ENCODE data around the gene CCNB2. TPM values are rescaled to one million over a fixed set of nuclear protein-coding genes. Genes with fewer than 3 reads are reported as not detected.

Gene CCNB2
- total RNA-seq, 1 experiment from 2014 or later, result 99.2 TPM

DNA sequence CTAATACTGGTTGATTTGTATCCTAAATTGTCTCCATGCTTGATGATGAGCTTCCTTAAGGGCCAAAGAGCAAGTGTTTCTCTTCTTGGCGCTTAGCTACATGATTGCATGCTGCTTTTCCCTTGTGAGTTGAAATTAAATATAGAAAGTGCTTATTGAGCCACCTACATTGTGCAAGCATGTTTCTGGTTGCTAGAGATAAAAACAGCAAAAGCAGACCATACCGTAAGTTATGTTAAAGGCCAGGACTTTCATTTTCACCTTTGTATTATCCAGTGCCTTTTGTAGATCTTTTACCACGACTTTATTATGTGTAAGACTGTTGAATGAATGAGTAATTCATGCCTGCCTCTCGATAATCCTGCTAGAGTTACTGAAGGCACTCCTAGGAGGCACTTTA lies 41.9 kb upstream of the CCNB2 start:
- H3K79me2 ChIP-seq (ENCODE audit: low read depth), result no peaks in the 10 kb centered on the region
- no peaks in the 10 kb centered on the region; the same call in 1 of the 2 replicates for H3F3A ChIP-seq (ENCODE audit: insufficient read depth, low read depth)
- ChIA-PET CTCF (no interaction called here), POLR2A (ENCODE audit: unreplicated experiment) (no interaction called here)
- intact Hi-C loops (cut with micrococcal nuclease; ENCODE audit: unreplicated experiment), result no loop called here
- no peak for DNase-seq
- H3K9me2 ChIP-seq (ENCODE audit: insufficient read depth), result no peaks in the 10 kb centered on the region
- no peak overlapping the region for H3K4me2 ChIP-seq
- no peaks in the 10 kb centered on the region for H3K9me3 ChIP-seq (ENCODE audit: insufficient read depth, low read depth)
- no peak overlapping the region for H2AFZ ChIP-seq
- BruUV-seq (replicated peaks), result no TSS peak
- no peak overlapping the region for H3K4me3 ChIP-seq
- no peaks in the 10 kb centered on the region for H3K27me3 ChIP-seq (ENCODE audit: insufficient read depth, low read depth)
- no peaks in the 10 kb centered on the region for H4K20me1 ChIP-seq (ENCODE audit: insufficient read depth)
- H3K36me3 ChIP-seq (ENCODE audit: low read depth), result peaks cover 8% of the 10 kb centered on the region; the same call in 1 of the 2 replicates
- TF ChIP-seq, protein P1, sequence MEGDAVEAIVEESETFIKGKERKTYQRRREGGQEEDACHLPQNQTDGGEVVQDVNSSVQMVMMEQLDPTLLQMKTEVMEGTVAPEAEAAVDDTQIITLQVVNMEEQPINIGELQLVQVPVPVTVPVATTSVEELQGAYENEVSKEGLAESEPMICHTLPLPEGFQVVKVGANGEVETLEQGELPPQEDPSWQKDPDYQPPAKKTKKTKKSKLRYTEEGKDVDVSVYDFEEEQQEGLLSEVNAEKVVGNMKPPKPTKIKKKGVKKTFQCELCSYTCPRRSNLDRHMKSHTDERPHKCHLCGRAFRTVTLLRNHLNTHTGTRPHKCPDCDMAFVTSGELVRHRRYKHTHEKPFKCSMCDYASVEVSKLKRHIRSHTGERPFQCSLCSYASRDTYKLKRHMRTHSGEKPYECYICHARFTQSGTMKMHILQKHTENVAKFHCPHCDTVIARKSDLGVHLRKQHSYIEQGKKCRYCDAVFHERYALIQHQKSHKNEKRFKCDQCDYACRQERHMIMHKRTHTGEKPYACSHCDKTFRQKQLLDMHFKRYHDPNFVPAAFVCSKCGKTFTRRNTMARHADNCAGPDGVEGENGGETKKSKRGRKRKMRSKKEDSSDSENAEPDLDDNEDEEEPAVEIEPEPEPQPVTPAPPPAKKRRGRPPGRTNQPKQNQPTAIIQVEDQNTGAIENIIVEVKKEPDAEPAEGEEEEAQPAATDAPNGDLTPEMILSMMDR (conservative IDR thresholded peaks at IDR 0.05), result no peak
- no peak for TF ChIP-seq EZH2 (IDR thresholded peaks at IDR 0.05; ENCODE audit: low read depth)
- no peak overlapping the region for H3K27ac ChIP-seq
- H3K4me1 ChIP-seq (replicated peaks; ENCODE audit: insufficient read depth), result no peaks in the 10 kb centered on the region

DNA sequence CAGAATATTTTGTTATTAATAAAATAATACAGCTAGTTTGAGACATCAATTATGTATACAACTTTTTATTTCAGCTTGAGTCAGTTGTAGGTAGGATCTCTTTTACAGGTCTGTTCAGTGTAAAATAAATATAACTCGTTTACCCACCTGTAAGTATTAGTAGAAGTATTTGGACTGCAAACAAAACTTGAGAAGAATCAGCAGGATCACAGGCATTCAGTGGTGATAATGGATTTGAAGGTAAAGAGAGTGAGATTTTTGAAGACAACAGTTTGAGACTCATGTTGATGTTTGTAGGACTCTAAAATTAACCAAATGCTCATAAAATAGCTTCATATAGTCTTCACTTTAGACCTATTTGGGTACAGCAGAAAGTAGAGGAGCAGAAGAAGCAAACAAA lies 35.5 kb upstream of the CCNB2 start:
- Histone ChIP-seq H3K27ac (no peak overlapping the region), H3K36me3 (ENCODE audit: low read depth) (peaks cover 8% of the 10 kb centered on the region; the same call in 1 of the 2 replicates), H3K4me1 (replicated peaks; ENCODE audit: insufficient read depth) (no peaks in the 10 kb centered on the region), H3K4me2 (no peak overlapping the region), H2AFZ (no peak overlapping the region), H4K20me1 (ENCODE audit: insufficient read depth) (no peaks in the 10 kb centered on the region), H3K79me2 (ENCODE audit: low read depth) (no peaks in the 10 kb centered on the region), H3K4me3 (no peak overlapping the region), H3F3A (ENCODE audit: insufficient read depth, low read depth) (no peaks in the 10 kb centered on the region), H3K27me3 (ENCODE audit: insufficient read depth, low read depth) (no peaks in the 10 kb centered on the region), H3K9me3 (ENCODE audit: insufficient read depth, low read depth) (no peaks in the 10 kb centered on the region), H3K9me2 (ENCODE audit: insufficient read depth) (no peaks in the 10 kb centered on the region)
- BruUV-seq (replicated peaks), result no TSS peak
- intact Hi-C loops (cut with micrococcal nuclease; ENCODE audit: unreplicated experiment), result no loop called here
- DNase-seq, result no peak
- ChIA-PET POLR2A (ENCODE audit: unreplicated experiment) (no interaction called here), CTCF (no interaction called here)
- TF ChIP-seq EZH2 (IDR thresholded peaks at IDR 0.05; ENCODE audit: low read depth), result no peak
- TF ChIP-seq, protein P1 (conservative IDR thresholded peaks at IDR 0.05), result no peak

DNA sequence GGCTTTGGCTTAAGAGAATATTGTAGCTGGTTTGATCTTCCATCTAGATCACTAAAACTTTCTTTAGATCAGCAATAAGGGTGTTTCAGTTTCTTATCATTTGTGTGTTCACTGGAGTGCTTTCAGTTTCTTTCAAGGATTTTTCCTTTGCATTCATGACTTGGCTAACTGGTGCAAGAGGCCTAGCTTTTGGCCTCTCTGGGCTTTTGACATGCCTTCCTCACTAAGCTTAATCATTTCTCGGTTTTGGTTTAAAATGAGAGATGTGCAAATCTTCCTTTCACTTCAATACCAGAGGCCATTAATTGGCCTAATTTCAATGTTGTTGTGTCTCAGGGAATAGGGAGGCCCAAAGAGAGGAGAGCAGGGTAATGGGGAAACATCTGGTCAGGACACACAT lies 30.3 kb upstream of the CCNB2 start:
- H3K79me2 ChIP-seq (ENCODE audit: low read depth), result no peaks in the 10 kb centered on the region
- no TSS peak for BruUV-seq (replicated peaks)
- H3K4me3 ChIP-seq, result no peak overlapping the region
- H3K9me2 ChIP-seq (ENCODE audit: insufficient read depth), result no peaks in the 10 kb centered on the region
- TF ChIP-seq, protein P1 (conservative IDR thresholded peaks at IDR 0.05), result no peak
- TF ChIP-seq EZH2 (IDR thresholded peaks at IDR 0.05; ENCODE audit: low read depth), result no peak
- no peak overlapping the region for H3K27ac ChIP-seq
- no peak for DNase-seq
- no peaks in the 10 kb centered on the region for H3K9me3 ChIP-seq (ENCODE audit: insufficient read depth, low read depth)
- no peaks in the 10 kb centered on the region for H3F3A ChIP-seq (ENCODE audit: insufficient read depth, low read depth)
- intact Hi-C loops (cut with micrococcal nuclease; ENCODE audit: unreplicated experiment), result loop anchor here (10.0 kb wide), 1 partner anchor 70 kb away; no protein-coding TSS in a partner anchor
- no peaks in the 10 kb centered on the region for H3K27me3 ChIP-seq (ENCODE audit: insufficient read depth, low read depth)
- H3K4me2 ChIP-seq, result no peak overlapping the region
- H3K36me3 ChIP-seq (ENCODE audit: low read depth), result peaks cover 10% of the 10 kb centered on the region; the same call in 1 of the 2 replicates
- H2AFZ ChIP-seq, result no peak overlapping the region
- H4K20me1 ChIP-seq (ENCODE audit: insufficient read depth), result no peaks in the 10 kb centered on the region
- CTCF ChIA-PET, result no interaction called here
- H3K4me1 ChIP-seq (replicated peaks; ENCODE audit: insufficient read depth), result no peaks in the 10 kb centered on the region
- POLR2A ChIA-PET (ENCODE audit: unreplicated experiment), result no interaction called here
